HepG2 (cell line): ENCODE measurements around the gene TCF25. TPM values are rescaled to one million over a fixed set of nuclear protein-coding genes. Genes with fewer than 3 reads are reported as not detected.

Experiments used
- CENPX ChIP-seq: sonication (generic); formaldehyde crosslinking; IDR thresholded peaks from 2 replicates; pipeline ENCODE4 v1.9.0; 2021; ENCODE audit warnings: mild to moderate bottlenecking, missing genetic modification reagents, moderate library complexity
- DDIT3 ChIP-seq: sonication (generic); formaldehyde crosslinking; IDR thresholded peaks from 2 replicates; pipeline ENCODE4 v1.4.0; 2020; ENCODE audit warnings: mild to moderate bottlenecking, missing genetic modification reagents
- EED ChIP-seq: sonication (generic); formaldehyde crosslinking; IDR thresholded peaks from 2 replicates; pipeline ENCODE4 v1.5.0; 2020; ENCODE audit warnings: mild to moderate bottlenecking, missing genetic modification reagents
- ELF3 ChIP-seq: IDR thresholded peaks from 2 replicates; pipeline ENCODE4 v1.6.1; 2016; ENCODE audit warnings: missing genetic modification reagents, missing compliant biosample characterization
- NFYB ChIP-seq: sonication (generic); formaldehyde crosslinking; IDR thresholded peaks from 2 replicates; pipeline ENCODE4 v1.4.0; 2020; ENCODE audit warnings: missing genetic modification reagents
- PREB ChIP-seq: sonication (generic); formaldehyde crosslinking; IDR thresholded peaks from 2 replicates; pipeline ENCODE4 v1.4.0; 2020; ENCODE audit warnings: missing genetic modification reagents
- REPIN1 ChIP-seq: sonication (generic); formaldehyde crosslinking; IDR thresholded peaks from 2 replicates; pipeline ENCODE4 v1.8.0; 2022; ENCODE audit warnings: missing genetic modification reagents, low read depth, mild to moderate bottlenecking, borderline replicate concordance
- RFXANK ChIP-seq: IDR thresholded peaks from 2 replicates; pipeline ENCODE4 v1.6.1; 2016
- RNF2 ChIP-seq: fragments of 450-650 bp; conservative IDR thresholded peaks from 2 replicates; pipeline ENCODE4 v1.6.1; 2016; ENCODE audit warnings: low read depth
- SYNCRIP ChIP-seq: fragments of 200-400 bp; formaldehyde crosslinking; IDR thresholded peaks from 2 replicates; pipeline ENCODE4 v1.6.1; 2018; ENCODE audit warnings: mild to moderate bottlenecking, low read depth, low read length; ENCODE audit not compliant: insufficient read depth
- WIZ ChIP-seq: sonication (generic); formaldehyde crosslinking; IDR thresholded peaks from 2 replicates; pipeline ENCODE4 v1.5.1; 2020; ENCODE audit warnings: mild to moderate bottlenecking, missing genetic modification reagents
- ZBTB20 ChIP-seq: sonication (generic); formaldehyde crosslinking; IDR thresholded peaks from 2 replicates; pipeline ENCODE4 v1.8.1; 2023; ENCODE audit warnings: missing genetic modification reagents, low read depth, mild to moderate bottlenecking, borderline replicate concordance
- ZFP62 ChIP-seq: sonication (generic); formaldehyde crosslinking; IDR thresholded peaks from 2 replicates; pipeline ENCODE4 v1.4.0; 2020; ENCODE audit warnings: missing genetic modification reagents
- ZNF350 ChIP-seq: sonication (generic); formaldehyde crosslinking; IDR thresholded peaks from 2 replicates; pipeline ENCODE4 v1.4.0; 2020; ENCODE audit warnings: mild to moderate bottlenecking, low read depth, missing genetic modification reagents, borderline replicate concordance
- ZNF354B ChIP-seq: sonication (generic); formaldehyde crosslinking; IDR thresholded peaks from 2 replicates; pipeline ENCODE4 v1.8.0; 2022; ENCODE audit warnings: mild to moderate bottlenecking, missing genetic modification reagents
- ZNF441 ChIP-seq: sonication (generic); formaldehyde crosslinking; IDR thresholded peaks from 2 replicates; pipeline ENCODE4 v1.7.0; 2021; ENCODE audit warnings: missing genetic modification reagents, borderline replicate concordance
- ZNF549 ChIP-seq: sonication (generic); formaldehyde crosslinking; IDR thresholded peaks from 2 replicates; pipeline ENCODE4 v1.5.0; 2020; ENCODE audit warnings: missing genetic modification reagents
- ZNF557 ChIP-seq: sonication (generic); formaldehyde crosslinking; IDR thresholded peaks from 2 replicates; pipeline ENCODE4 v1.4.0; 2020; ENCODE audit warnings: missing genetic modification reagents
- ZNF562 ChIP-seq: sonication (generic); formaldehyde crosslinking; IDR thresholded peaks from 2 replicates; pipeline ENCODE4 v1.8.0; 2022; ENCODE audit warnings: missing genetic modification reagents, borderline replicate concordance
- ZNF589 ChIP-seq: sonication (generic); formaldehyde crosslinking; conservative IDR thresholded peaks from 2 replicates; pipeline ENCODE4 v1.8.0; 2022; ENCODE audit warnings: mild to moderate bottlenecking, moderate library complexity, missing genetic modification reagents
- polyA plus RNA-seq, 8 experiments: library from polyadenylated mRNA; depleted of rRNA in 3 of 8; stranded (reverse) in 7 of 8; unstranded in 1 of 8; fragments of >200 nt; fragmentation: Illumina TruSeq in 4 of 8; extraction: Trizol in 4 of 8; gene quantifications; 2 replicates each; pipeline versions ENCODE4 v1.2.1 to v1.2.3, GENCODE V29; 2011 to 2016; ENCODE audit warnings: low read depth in 4 of 8, missing spikeins in 1 of 8, mixed read lengths in 1 of 8; ENCODE audit not compliant: insufficient read depth in 1 of 8
- total RNA-seq, 5 experiments: library from RNA; depleted of rRNA; stranded (reverse); fragments of >200 nt; fragmentation: Illumina TruSeq; extraction: Trizol; gene quantifications; 2 replicates each; pipeline ENCODE4 v1.2.3, GENCODE V29; 2016; ENCODE audit warnings: low read depth in 1 of 5
- TF ChIP-seq, protein P1 (sequence below): IDR thresholded peaks from 2 replicates; pipeline ENCODE4 v1.6.1; 2012; ENCODE audit warnings: low read depth, low read length, improper control_type of control experiment
- TF ChIP-seq, protein P2 (sequence below): sonication (generic); formaldehyde crosslinking; IDR thresholded peaks from 2 replicates; pipeline ENCODE4 v1.8.1; 2022; ENCODE audit warnings: mild to moderate bottlenecking, missing genetic modification reagents

Gene TCF25
- total and polyA plus RNA-seq, 2 of the 13 experiments (the other 11 are each of a cell fraction or from before 2014, with no cell fraction given), result 138 to 206 TPM

DNA sequence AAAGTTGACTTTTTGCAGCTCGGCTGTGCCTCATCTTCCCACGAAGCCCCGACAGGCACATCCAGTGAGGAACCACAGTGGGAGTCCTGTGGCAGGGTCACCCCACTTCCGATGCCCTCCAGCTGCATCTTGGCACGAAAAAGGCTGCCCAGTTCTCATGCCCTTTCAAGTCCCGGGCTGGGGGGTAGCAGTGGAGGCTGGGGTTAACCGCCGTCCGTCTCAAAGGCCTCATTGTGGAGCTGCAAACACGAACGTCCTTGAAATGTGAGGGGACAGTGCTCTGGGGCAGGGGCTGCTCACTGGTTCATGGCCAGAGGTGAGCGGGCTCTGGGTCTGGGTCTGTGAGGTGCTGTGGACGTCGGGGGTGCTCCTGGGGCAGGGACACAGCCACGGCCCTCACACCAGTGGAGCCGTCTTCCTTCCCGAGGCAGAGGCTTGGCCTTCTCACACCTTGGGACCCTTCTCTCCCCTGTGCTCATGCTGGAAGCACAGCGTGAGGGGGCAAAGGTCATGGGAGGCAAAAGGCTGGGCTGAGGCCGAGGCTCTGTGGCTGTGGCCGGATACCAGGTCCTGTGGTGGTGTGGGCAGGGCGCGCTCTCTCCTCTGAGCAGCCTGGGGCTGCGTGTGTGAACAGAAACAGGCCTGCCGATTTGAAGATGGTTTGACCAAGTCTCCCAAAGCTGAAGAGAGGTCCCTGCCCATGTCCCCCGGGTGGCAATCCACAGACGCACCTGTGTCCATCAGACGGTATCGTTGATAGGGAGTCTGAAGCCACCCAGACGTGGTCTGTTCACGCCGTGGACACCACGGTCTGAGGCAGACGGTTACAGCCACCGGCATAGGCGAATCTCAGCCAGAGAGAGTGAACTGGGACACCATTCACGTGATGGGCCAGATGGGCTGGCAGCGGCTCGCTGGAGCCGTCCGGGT is 42.2 kb downstream of the TCF25 start (continued):
- TF ChIP-seq ZNF549 (CRISPR knock-in tag) (peak; percentile 84), PREB (CRISPR knock-in tag) (peak; percentile 79; the same call in 1 of the 2 replicates), ZNF350 (peak; percentile 86), ZNF354B (no peak), DDIT3 (CRISPR knock-in tag) (no peak), CENPX (no peak), ZNF441 (CRISPR knock-in tag) (peak; percentile 33; the same call in 1 of the 2 replicates), REPIN1 (CRISPR knock-in tag) (peak; percentile 97), ZBTB20 (CRISPR knock-in tag) (no peak), EED (peak; percentile 53; the same call in 1 of the 2 replicates), ZNF562 (CRISPR knock-in tag) (no peak), ZNF589 (CRISPR knock-in tag) (peak; percentile 73; the same call in 1 of the 2 replicates), WIZ (CRISPR knock-in tag) (no peak), SYNCRIP (no peak), ELF3 (CRISPR knock-in tag) (0 out of 2 replicates have a peak, but pooled peaks have one; percentile 45), NFYB (CRISPR knock-in tag) (no peak), ZNF557 (CRISPR knock-in tag) (peak; percentile 92), RFXANK (CRISPR knock-in tag) (0 out of 2 replicates have a peak, but pooled peaks have one; percentile 16), ZFP62 (CRISPR knock-in tag) (no peak), RNF2 (peak; percentile 44; the same call in 1 of the 2 replicates)
- TF ChIP-seq, protein P1, sequence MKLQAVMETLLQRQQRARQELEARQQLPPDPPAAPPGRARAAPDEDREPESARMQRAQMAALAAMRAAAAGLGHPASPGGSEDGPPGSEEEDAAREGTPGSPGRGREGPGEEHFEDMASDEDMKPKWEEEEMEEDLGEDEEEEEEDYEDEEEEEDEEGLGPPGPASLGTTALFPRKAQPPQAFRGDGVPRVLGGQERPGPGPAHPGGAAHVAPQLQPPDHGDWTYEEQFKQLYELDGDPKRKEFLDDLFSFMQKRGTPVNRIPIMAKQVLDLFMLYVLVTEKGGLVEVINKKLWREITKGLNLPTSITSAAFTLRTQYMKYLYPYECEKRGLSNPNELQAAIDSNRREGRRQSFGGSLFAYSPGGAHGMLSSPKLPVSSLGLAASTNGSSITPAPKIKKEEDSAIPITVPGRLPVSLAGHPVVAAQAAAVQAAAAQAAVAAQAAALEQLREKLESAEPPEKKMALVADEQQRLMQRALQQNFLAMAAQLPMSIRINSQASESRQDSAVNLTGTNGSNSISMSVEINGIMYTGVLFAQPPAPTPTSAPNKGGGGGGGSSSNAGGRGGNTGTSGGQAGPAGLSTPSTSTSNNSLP, result no peak
- TF ChIP-seq, protein P2, sequence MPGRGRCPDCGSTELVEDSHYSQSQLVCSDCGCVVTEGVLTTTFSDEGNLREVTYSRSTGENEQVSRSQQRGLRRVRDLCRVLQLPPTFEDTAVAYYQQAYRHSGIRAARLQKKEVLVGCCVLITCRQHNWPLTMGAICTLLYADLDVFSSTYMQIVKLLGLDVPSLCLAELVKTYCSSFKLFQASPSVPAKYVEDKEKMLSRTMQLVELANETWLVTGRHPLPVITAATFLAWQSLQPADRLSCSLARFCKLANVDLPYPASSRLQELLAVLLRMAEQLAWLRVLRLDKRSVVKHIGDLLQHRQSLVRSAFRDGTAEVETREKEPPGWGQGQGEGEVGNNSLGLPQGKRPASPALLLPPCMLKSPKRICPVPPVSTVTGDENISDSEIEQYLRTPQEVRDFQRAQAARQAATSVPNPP (CRISPR knock-in tag), result peak; percentile 36; the same call in 1 of the 2 replicates
